NCI-H69 (cell line): ENCODE data around the gene CNTF.

Source experiments
- DNase-seq: peaks from one replicate; lab custom pipeline; 2025; lab: John Stamatoyannopoulos, UW

The CNTF gene

GRCh38 chr11:58606930-58607714 is 15.3 kb upstream of the CNTF start:
- DNase-seq: no peak

GRCh38 chr11:58608331-58608730 is 14.1 kb upstream of the CNTF start:
- no peak for DNase-seq

- no peak for DNase-seq
Measured at GRCh38 chr11:58609723-58610122, 12.7 kb upstream of the CNTF start.

GRCh38 chr11:58613228-58613627 is 9.2 kb upstream of the CNTF start:
- DNase-seq: no peak

GRCh38 chr11:58615559-58615958 is 6.9 kb upstream of the CNTF start:
- no peak for DNase-seq

GRCh38 chr11:58616594-58616993 is 5.9 kb upstream of the CNTF start:
- DNase-seq: no peak

GRCh38 chr11:58617976-58618557 is 4.4 kb upstream of the CNTF start:
- no peak for DNase-seq

- DNase-seq: no peak
Measured at GRCh38 chr11:58621586-58622262, 741 bp upstream of the CNTF start.

GRCh38 chr11:58625086-58625485 is 2.6 kb downstream of the CNTF start:
- DNase-seq: no peak

GRCh38 chr11:58625826-58626460 is 3.5 kb downstream of the CNTF start:
- no peak for DNase-seq

GRCh38 chr11:58626934-58627483 is 4.5 kb downstream of the CNTF start:
- no peak for DNase-seq

- no peak for DNase-seq
Measured at GRCh38 chr11:58628446-58628845, 6.0 kb downstream of the CNTF start.

- peak; percentile 71 for DNase-seq
Measured at GRCh38 chr11:58629857-58630256, 7.4 kb downstream of the CNTF start.

GRCh38 chr11:58631378-58631777 is 8.9 kb downstream of the CNTF start:
- DNase-seq: no peak

GRCh38 chr11:58632510-58632909 is 10.0 kb downstream of the CNTF start:
- DNase-seq: no peak

- DNase-seq: peak; percentile 9
Measured at GRCh38 chr11:58636587-58636986, 14.1 kb downstream of the CNTF start.

GRCh38 chr11:58637371-58637770 is 14.9 kb downstream of the CNTF start:
- DNase-seq: no peak

GRCh38 chr11:58639103-58639502 is 16.6 kb downstream of the CNTF start:
- no peak for DNase-seq

GRCh38 chr11:58639669-58640068 is 17.2 kb downstream of the CNTF start:
- no peak for DNase-seq

GRCh38 chr11:58640386-58641023 is 18.0 kb downstream of the CNTF start:
- DNase-seq: no peak

GRCh38 chr11:58641341-58641740 is 18.9 kb downstream of the CNTF start:
- DNase-seq: no peak
